HG03460 (cell line): ENCODE measurements around the gene SLC10A1.
"Not testable (repeated sequence)": the region's sequence is repeated elsewhere in the genome, so short reads cannot be mapped to it uniquely, and the experiment has no call there.

Source experiments
- ATAC-seq: cut with Tn5 transposase; IDR thresholded peaks from one replicate; pipeline ENCODE4 v1.9.1; 2021; ENCODE audit not compliant: unreplicated experiment

The SLC10A1 gene

GRCh38 chr14:69796797-69797500, at the start of gene SLC10A1:
Gene SLC10A1 (minus strand): TSS chr14:69797241. CDS start chr14:69797155, 86 bp downstream.
- ATAC-seq: no peak

GRCh38 chr14:69845787-69846186, 48.7 kb upstream of the SLC10A1 start:
- ATAC-seq: no peak

GRCh38 chr14:69845050-69845581, 48.1 kb upstream of the SLC10A1 start:
- no peak for ATAC-seq

GRCh38 chr14:69844171-69844570, 47.1 kb upstream of the SLC10A1 start:
- no peak for ATAC-seq

- ATAC-seq: no peak
Observed at GRCh38 chr14:69842686-69843420, 45.8 kb upstream of the SLC10A1 start.

GRCh38 chr14:69841656-69842055, 44.6 kb upstream of the SLC10A1 start:
- no peak for ATAC-seq

- no peak for ATAC-seq
Observed at GRCh38 chr14:69839661-69840060, 42.6 kb upstream of the SLC10A1 start.

GRCh38 chr14:69838881-69839416, 41.9 kb upstream of the SLC10A1 start:
- no peak for ATAC-seq

- no peak for ATAC-seq
Observed at GRCh38 chr14:69828879-69829278, 31.8 kb upstream of the SLC10A1 start.

GRCh38 chr14:69828354-69828753, 31.3 kb upstream of the SLC10A1 start:
- no peak for ATAC-seq

GRCh38 chr14:69827560-69827959, 30.5 kb upstream of the SLC10A1 start:
- ATAC-seq: no peak

- no peak for ATAC-seq
Observed at GRCh38 chr14:69822456-69822855, 25.4 kb upstream of the SLC10A1 start.

GRCh38 chr14:69820991-69821390, 23.9 kb upstream of the SLC10A1 start:
- ATAC-seq: no peak

- ATAC-seq: no peak
Observed at GRCh38 chr14:69819607-69820006, 22.6 kb upstream of the SLC10A1 start.

- no peak for ATAC-seq
Observed at GRCh38 chr14:69818758-69819191, 21.7 kb upstream of the SLC10A1 start.

GRCh38 chr14:69816216-69816615, 19.2 kb upstream of the SLC10A1 start:
- ATAC-seq: no peak

- ATAC-seq: no peak
Observed at GRCh38 chr14:69815556-69815955, 18.5 kb upstream of the SLC10A1 start.

- no peak for ATAC-seq
Observed at GRCh38 chr14:69814397-69814796, 17.4 kb upstream of the SLC10A1 start.

- ATAC-seq: not testable (repeated sequence)
Observed at GRCh38 chr14:69813346-69813745, 16.3 kb upstream of the SLC10A1 start.

GRCh38 chr14:69812711-69813110, 15.7 kb upstream of the SLC10A1 start:
- no peak for ATAC-seq

GRCh38 chr14:69811868-69812252, 14.8 kb upstream of the SLC10A1 start:
- no peak for ATAC-seq
